Psoas muscle (tissue), 8 donors: ENCODE data around the gene SH3GL3. TPM values are rescaled to one million over a fixed set of nuclear protein-coding genes. Genes with fewer than 3 reads are reported as not detected.
A peak's percentile ranks its signal among the peaks of the same experiment; 100 is the strongest.

ENCODE experiments used
- ATAC-seq, 4 donors: fragments of 200-7000 bp; cut with Tn5 transposase; one replicate each; pipeline ENCODE4 v1.9.1; 2020; ENCODE audit warnings: moderate library complexity in 3 of 4, mild to moderate bottlenecking in 2 of 4
- DNase-seq, 2 donors: peaks; one replicate each; pipeline ENCODE4 v3.0.0-alpha.2; 2020
- H3K27ac ChIP-seq: fragments of 200-600 bp; one replicate; pipeline ENCODE4 v1.8.0; 2022
- H3K27me3 ChIP-seq, 3 donors: fragments of 200-600 bp in 1 of 3; one replicate each; pipeline versions ENCODE4 v1.6.1 to v1.8.0; 2013 to 2022; ENCODE audit warnings: low read length in 2 of 3, mild to moderate bottlenecking in 2 of 3, moderate library complexity in 1 of 3; ENCODE audit not compliant: insufficient read depth in 3 of 3
- H3K36me3 ChIP-seq, 2 donors: fragments of 200-600 bp in 1 of 2; one replicate each; pipeline versions ENCODE4 v1.6.1 to v1.8.0; 2013 to 2022; ENCODE audit warnings: low read depth in 1 of 2, mild to moderate bottlenecking in 1 of 2, moderate library complexity in 1 of 2; ENCODE audit not compliant: insufficient read depth in 1 of 2
- H3K4me1 ChIP-seq: fragments of 200-600 bp; one replicate; pipeline ENCODE4 v1.8.0; 2022
- H3K4me3 ChIP-seq: fragments of 200-600 bp; one replicate; pipeline ENCODE4 v1.8.0; 2022; ENCODE audit warnings: mild to moderate bottlenecking
- H3K9me3 ChIP-seq: fragments of 200-600 bp; one replicate; pipeline ENCODE4 v1.8.0; 2022
- CTCF ChIP-seq: fragments of 200-600 bp; IDR thresholded peaks from one replicate; pipeline ENCODE4 v1.8.0; 2022; ENCODE audit warnings: antibody characterized with exemption
- WGBS, 3 donors: extraction: QIAGEN DNeasy Blood & Tissue Kit; methylation state at CpG; one replicate each; pipeline versions ENCODE4 v1.1.6 to v1.1.7; 2013; 5-methylcytosine and 5-hydroxymethylcytosine counted together
- intact Hi-C, 2 donors: fragments of 100-400 bp; cut with DNase I; formaldehyde crosslinking; loops; one replicate each; pipeline versions ENCODE4 v1.11.0 to v1.14.2; 2022
- polyA plus RNA-seq, 3 donors: library from polyadenylated mRNA; stranded (reverse); fragments of 200-250 nt; gene quantifications; one replicate each; pipeline ENCODE4 v1.2.3, GENCODE V29; 2013
- total RNA-seq, 4 donors: library from RNA; stranded (reverse); fragmentation: NEBNext Ultra II Directional in 2 of 4; extraction: Animal tissue kit (Norgen Biotek cat#: 25700) in 2 of 4; gene quantifications; one replicate each; pipeline versions ENCODE4 v1.2.1 to v1.2.4, GENCODE V29; 2021 to 2023
- donor health status: healthy with polysubstance abuse.
- donor health status: DM: no; HTN: no; CAD: no; lungs with moderate emphysema.
- donor health status: Bipolar disorder and iron deficiency.
- donor health status: healthy.
- donor health status: DM: yes; HTN: yes; CAD: no.
- donor health status: DM: no; HTN: no; CAD: no.
- donor health status: DM: no; HTN: no; CAD: no.
- donor health status: DM: yes; HTN: yes; CAD: no.

The SH3GL3 gene
- total and polyA plus RNA-seq, 7 donors, result 0.05 TPM; not detected in 6

- no peak for DNase-seq
- H3K9me3 ChIP-seq, result no peaks in the 10 kb centered on the region
- H3K4me1 ChIP-seq, result no peaks in the 10 kb centered on the region
- WGBS, 3 donors, result 49 to 53% (median 52%) methylated on average over 10 of the region's 10 CpGs
- H3K27me3 ChIP-seq, result peaks cover 0 to 2% (median 0%) of the 10 kb centered on the region in 3 donors
- H3K36me3 ChIP-seq, result no peaks in the 10 kb centered on the region
- no peak for ATAC-seq
- H3K27ac ChIP-seq, result no peak overlapping the region
- TF ChIP-seq CTCF, result peak; percentile 34
- intact Hi-C loops, result loop anchor here in 1 of 2 donors (10.0 kb wide), 1 partner anchor 453 kb away; no protein-coding TSS in a partner anchor
- no peak overlapping the region for H3K4me3 ChIP-seq
These were observed 124.9 kb downstream of the SH3GL3 start for GRCh38 chr15:83571820-83572707.

- 54 to 62% (median 59%) methylated on average over 3 of the region's 3 CpGs for WGBS, 3 donors
- ATAC-seq (no peak), DNase-seq (no peak)
- TF ChIP-seq CTCF, result no peak
- H3K27me3 ChIP-seq, result peaks cover 0 to 4% (median 0%) of the 10 kb centered on the region in 3 donors
- no peaks in the 10 kb centered on the region for H3K4me1 ChIP-seq
- intact Hi-C loops, result loop anchor here in 1 of 2 donors (10.0 kb wide), 1 partner anchor 450 kb away; no protein-coding TSS in a partner anchor
- no peaks in the 10 kb centered on the region for H3K9me3 ChIP-seq
- no peak overlapping the region for H3K4me3 ChIP-seq
- H3K36me3 ChIP-seq, result no peaks in the 10 kb centered on the region
- H3K27ac ChIP-seq, result no peak overlapping the region
These were observed 127.2 kb downstream of the SH3GL3 start for GRCh38 chr15:83574345-83574744.

- DNase-seq (no peak), ATAC-seq (no peak)
- Histone ChIP-seq H3K4me1 (no peaks in the 10 kb centered on the region), H3K36me3 (no peaks in the 10 kb centered on the region), H3K27me3 (peaks cover 0 to 2% (median 0%) of the 10 kb centered on the region in 3 donors), H3K9me3 (no peaks in the 10 kb centered on the region), H3K27ac (no peak overlapping the region), H3K4me3 (no peak overlapping the region)
- intact Hi-C loops, result loop anchor here in 1 of 2 donors (10.0 kb wide), 1 partner anchor 446 kb away; no protein-coding TSS in a partner anchor
- no peak for TF ChIP-seq CTCF
- 73 to 81% (median 80%) methylated on average over 8 of the region's 8 CpGs for WGBS, 3 donors
These were observed 131.6 kb downstream of the SH3GL3 start for GRCh38 chr15:83578691-83579090.

GRCh38 chr15:83581381-83581780, 134.2 kb downstream of the SH3GL3 start:
- WGBS, 3 donors, result 85 to 92% (median 91%) methylated on average over 4 of the region's 4 CpGs
- Histone ChIP-seq H3K9me3 (no peaks in the 10 kb centered on the region), H3K27me3 (peaks cover 0 to 2% (median 0%) of the 10 kb centered on the region in 3 donors), H3K4me1 (no peaks in the 10 kb centered on the region), H3K27ac (no peak overlapping the region), H3K4me3 (no peak overlapping the region), H3K36me3 (no peaks in the 10 kb centered on the region)
- TF ChIP-seq CTCF, result no peak
- no peak for ATAC-seq
- intact Hi-C loops, result no loop called here
- no peak for DNase-seq
